HG02571 (cell line): ENCODE results near the gene FAM83B.
"Not testable (repeated sequence)": the region's sequence is repeated elsewhere in the genome, so short reads cannot be mapped to it uniquely, and the experiment has no call there.

Experiments
- ATAC-seq: cut with Tn5 transposase; IDR thresholded peaks from one replicate; pipeline ENCODE4 v1.9.1; 2021; ENCODE audit warnings: mild to moderate bottlenecking, moderate library complexity; ENCODE audit not compliant: unreplicated experiment

The FAM83B gene

DNA sequence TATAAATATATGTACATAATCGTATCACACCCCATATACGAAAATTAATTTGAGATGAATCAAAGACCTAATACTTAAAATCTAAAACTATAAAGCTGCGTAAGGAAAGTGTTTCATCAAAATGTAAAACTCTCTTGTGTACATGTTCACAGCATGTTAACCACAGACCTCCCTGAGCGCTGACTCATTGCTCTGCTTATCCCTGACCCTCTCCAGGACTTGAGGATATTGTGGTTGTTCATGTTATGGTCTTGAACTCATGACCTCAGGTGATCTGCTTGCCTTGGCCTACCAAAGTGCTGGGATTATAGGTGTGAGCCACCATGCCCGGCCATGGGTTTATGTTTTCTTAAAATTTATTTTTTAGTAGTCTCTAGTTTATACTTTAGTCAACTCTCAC is 14.2 kb downstream of the FAM83B start:
- no peak for ATAC-seq

DNA sequence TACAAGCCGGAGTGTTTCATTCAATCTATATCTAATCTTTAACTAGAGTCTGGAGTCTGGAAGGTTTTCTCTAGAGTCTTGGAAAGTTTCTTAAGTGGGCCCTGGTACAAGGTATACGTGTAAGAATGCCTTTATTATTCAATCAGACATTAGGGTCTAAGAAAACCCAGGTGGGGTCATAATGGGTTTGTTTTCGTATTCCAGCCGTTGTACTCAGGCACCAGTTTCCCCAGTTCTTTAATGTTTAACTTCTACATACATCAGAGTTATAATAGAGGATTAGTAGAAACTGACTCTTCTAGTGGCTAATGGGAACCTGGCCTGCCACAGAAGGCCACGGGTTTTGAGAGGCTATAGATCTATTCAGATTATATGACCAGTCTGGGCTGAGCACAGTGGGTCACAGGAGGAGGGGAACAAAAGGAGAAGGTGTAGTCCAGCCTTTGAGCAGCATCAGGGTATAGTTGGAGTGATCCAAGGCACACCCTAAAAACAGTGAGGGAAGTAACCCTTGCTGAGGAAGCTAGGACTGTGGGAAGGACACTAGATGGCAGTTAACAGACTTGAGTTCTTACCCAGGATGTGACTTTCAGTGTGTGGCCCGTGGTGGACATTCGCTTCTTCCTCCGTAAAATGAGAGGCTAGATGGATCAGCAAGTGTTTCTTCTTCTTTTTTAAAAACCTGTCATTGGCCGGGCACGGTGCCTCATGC is 15.5 kb downstream of the FAM83B start:
- ATAC-seq, result no peak

GRCh38 chr6:54864272-54864671 is 17.7 kb downstream of the FAM83B start:
- ATAC-seq, result no peak

- no peak for ATAC-seq
Observed at GRCh38 chr6:54865091-54865631, 18.6 kb downstream of the FAM83B start.

DNA sequence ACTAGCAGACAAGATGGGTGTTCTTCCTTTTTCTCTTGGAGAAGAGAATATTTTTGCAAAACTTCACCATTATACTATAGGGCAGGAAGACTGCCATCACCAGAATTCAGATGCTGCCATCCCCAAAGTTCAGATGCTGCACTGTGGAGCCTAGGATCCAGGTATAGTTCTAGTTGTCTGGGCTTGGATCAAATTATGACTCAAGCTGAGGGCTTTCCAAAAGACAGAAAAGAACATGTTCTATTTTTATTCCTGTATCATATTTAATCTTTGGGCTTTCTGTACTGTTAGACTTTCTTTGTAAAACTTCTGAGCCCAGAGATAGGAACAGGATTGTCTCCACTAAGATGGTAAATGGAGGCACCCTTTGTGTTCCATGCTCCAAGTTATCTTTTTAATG is 22.0 kb downstream of the FAM83B start:
- no peak for ATAC-seq

DNA sequence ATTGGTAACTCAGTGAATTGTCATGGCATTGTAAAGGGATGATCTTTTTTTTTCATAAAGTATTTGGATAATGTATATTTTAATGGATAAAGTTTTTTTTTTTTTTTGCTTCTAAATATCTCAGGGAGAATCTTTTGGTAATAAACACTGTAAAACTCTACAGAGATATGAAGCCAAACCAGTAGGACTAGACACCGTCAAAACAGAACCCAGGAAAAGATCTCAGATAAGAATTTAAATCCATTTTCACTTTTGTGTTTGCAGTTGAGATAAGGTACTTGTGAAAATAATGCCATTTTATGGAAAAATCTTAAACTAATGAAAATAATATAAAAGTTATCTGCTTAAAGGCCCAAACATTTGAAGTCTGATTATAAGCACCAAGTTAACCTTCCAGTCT is 27.0 kb downstream of the FAM83B start:
- ATAC-seq, result no peak

DNA sequence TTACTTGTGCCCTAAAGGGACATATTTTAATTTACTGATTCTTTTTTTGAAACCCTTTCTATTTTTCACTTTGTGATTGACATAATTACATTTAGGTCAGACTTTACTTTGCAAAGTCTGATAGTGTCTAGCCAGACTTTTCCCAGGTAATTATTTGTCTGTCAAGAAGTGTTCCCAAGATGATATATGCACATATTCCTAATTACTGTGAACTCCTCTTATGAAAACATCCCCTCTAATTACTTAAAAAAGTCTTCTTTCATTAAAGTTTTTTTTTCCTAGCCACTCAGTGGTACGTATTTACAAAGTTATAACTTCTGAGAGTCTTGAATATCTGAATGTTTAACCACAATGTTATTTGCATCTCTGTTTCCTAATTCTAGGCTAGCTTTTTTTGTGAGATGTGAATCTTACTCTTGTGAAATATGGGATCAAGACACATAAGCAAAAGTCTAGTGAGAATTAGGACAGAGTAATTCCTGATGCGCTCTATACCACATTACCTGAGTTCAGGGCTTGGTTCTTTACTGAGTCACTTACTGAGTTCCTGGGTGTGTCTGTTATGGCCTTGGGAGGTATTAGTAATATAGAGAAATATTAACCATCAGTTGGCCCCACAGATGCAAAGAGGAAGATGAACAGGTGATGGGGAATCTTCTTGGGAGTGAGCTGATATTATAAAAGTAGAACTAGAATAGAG is 27.9 kb downstream of the FAM83B start:
- no peak for ATAC-seq

- no peak for ATAC-seq
Observed at GRCh38 chr6:54875539-54875938, 29.0 kb downstream of the FAM83B start.

- no peak for ATAC-seq
Observed at GRCh38 chr6:54876365-54876764, 29.8 kb downstream of the FAM83B start.

- no peak for ATAC-seq
Observed at GRCh38 chr6:54876871-54877270, 30.3 kb downstream of the FAM83B start.

DNA sequence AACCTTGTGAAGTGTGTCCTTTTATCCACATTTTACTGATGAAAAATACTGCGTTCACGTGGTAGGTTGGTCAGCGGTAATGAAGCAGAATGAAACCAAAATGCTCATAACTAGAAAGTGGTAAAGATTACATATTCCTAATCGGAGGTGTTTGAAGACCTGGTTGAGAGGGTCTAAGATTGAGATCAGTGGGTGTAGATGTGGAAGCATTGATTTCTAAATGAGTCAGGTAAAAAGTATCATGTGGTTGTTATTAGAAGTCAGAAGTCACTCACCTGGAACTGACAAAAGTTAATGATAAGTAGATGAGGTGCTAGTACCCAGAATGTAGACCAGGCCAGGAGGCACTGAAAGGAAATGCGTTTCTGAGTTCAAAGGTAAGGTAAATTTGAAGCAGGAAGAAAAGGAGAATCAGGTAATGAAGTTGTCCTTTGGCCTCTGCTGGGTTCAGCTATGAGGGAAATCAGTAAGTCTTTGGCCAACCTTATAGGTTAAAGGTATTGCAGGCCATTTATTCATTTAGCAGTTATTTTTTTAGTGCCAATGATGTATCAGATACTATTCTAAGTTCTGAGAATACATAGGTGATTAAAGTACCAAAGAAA is 31.2 kb downstream of the FAM83B start:
- ATAC-seq, result no peak

- ATAC-seq, result no peak
Observed at GRCh38 chr6:54878718-54879117, 32.1 kb downstream of the FAM83B start.

DNA sequence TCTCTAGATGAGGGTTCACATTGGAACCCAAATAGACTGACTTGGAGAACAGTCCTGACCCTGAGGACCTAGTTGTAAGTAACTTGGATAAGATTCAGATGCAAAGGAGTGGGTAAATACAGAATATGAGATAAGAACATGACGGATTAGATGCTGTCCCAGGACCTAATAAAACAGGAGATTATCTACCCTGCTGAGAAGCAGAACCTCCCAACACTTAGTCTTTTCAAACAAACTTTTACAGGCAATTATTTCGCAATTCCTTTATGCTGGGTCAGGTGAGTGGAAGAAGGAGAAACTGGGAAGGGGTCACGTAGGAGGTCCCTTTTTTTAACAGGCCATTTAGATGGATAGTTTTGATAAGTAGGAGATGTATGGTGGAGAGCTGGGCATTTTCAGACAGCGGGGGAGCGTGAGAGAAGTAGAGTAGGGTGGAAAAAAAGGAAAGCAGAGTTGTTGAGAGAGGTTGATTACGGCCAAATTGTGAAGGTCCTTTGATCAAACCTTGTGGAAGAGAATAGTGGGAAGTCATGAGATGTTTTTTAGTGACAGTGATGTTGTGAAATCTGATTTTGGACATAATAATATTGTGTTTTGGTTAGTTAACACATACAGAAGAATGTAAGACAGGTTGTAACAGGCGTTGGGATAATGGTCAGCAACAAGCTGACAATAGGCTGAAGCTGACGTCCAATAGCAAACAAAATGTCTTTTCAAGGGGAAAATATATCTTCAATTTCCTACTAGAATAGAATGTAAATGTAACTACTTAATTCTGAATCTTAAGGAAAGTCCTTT is 32.8 kb downstream of the FAM83B start:
- no peak for ATAC-seq

DNA sequence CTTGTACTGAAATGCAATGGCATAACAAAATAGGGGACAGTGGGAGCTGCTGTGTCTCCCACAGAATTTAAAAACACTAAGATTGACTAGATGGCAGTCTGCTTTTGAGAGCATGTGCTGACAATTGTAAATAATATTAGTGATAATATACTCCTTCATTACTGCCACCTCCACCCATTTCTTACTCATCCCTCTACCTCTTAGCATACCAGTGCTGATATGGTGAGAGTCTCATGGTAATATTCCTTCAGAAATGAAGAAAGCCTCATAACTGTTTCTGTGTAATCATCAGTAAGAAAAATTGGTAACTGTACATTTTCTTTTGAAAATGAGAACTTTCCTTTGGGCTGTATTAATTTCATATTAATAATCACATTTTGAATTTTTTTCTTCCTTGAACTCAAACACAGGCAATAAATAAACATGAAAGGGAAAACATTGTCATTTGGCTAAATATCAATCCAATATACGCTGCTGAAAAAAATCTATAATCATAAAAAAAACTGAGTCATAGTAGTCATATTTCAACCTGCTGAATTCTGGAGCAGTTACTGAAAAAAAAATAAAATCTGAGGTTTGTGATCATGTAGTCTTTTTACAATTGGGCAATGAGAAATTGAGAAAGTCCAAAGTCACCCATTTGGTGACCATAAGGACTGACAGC is 34.6 kb downstream of the FAM83B start:
- no peak for ATAC-seq

- not testable (repeated sequence) for ATAC-seq
Observed at GRCh38 chr6:54881891-54882290, 35.3 kb downstream of the FAM83B start.

DNA sequence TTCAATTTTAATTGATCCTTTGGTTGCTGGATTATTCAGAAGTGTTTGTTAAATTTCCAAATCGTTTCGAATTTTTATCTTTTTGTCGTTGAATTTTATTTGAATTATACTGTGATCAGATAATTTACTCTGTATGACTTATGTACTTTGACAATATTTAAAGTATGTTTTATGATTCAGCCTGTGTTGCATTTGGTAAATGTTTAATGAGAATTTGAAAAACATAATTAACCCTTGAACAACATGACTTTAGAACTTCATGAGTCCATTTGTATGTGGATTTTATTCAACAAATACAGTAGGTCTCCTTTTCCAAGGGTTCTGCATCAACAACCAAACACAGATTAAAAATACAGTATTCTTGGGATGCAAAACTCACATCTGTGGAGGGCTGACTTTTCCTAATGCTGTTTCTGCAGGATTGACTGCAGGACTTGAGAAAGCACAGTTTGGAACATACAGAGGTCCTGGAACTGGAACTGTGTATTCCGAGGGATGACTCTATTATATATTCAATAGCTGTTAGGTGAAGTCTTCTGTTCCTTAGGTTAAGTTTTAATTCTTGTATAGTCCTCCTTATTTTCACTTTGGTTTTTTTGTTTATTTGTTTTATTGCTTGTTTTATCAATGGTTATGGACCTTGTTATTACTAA is 40.5 kb downstream of the FAM83B start:
- ATAC-seq, result no peak

GRCh38 chr6:54891536-54891935 is 45.0 kb downstream of the FAM83B start:
- ATAC-seq, result no peak

- no peak for ATAC-seq
Observed at GRCh38 chr6:54892831-54893230, 46.3 kb downstream of the FAM83B start.

DNA sequence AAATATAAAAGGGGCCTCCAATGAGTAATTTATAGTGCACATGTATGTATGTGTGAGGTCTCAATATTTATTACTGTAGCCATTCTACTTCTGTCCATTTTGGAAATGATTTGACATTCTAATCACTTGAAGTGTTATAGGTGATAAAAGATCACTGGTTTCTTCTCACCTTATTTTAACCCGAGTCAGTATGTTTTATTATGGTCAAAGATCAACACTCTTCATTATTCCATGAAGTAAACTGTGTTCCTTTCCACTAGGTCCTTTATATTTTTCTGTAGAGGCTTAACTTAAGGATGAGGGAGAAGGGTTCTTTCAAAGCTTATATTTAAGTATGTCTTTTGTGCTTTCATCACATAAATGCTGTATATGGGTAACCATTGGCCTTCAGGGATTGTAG is 47.2 kb downstream of the FAM83B start:
- ATAC-seq, result no peak

- ATAC-seq, result no peak
Observed at GRCh38 chr6:54896302-54896701, 49.7 kb downstream of the FAM83B start.
